Measurements from ENCODE around the gene SELL. TPM values are rescaled to one million over a fixed set of nuclear protein-coding genes. Genes with fewer than 3 reads are reported as not detected.

Gene SELL
- total and polyA plus RNA-seq, 10 of the 15 experiments (the other 5 are each of a cell fraction or from before 2014, with no cell fraction given) = 31.8 to 66.0 (median 50.9) TPM

- in situ Hi-C loops (cut with MboI) (no loop called here), intact Hi-C loops (cut with micrococcal nuclease; ENCODE audit: unreplicated experiment) (no loop called here)
- POLR2A ChIA-PET = no interaction called here
- H3K9me3 ChIP-seq (replicated peaks; ENCODE audit: control insufficient read depth, insufficient read depth, low read length) = no peaks in the 10 kb centered on the region; the same call in 1 of the 3 replicates
- H3K9ac ChIP-seq (ENCODE audit: control insufficient read depth, insufficient read depth, low read length) = no peak overlapping the region
- H3K4me2 ChIP-seq (ENCODE audit: control insufficient read depth, insufficient read depth) = no peak overlapping the region
- H4K20me1 ChIP-seq (ENCODE audit: control insufficient read depth, insufficient read depth) = no peaks in the 10 kb centered on the region
- CTCF ChIA-PET = interaction anchor here (1.8 kb wide), 1 partner anchor 11 kb away, joined by 8 read pairs; no protein-coding TSS in a partner anchor
- H3K27ac ChIP-seq (ENCODE audit: control insufficient read depth, insufficient read depth) = no peak overlapping the region
- TF ChIP-seq BMI1 (IDR thresholded peaks at IDR 0.05; ENCODE audit: borderline replicate concordance) (no peak), SP1 (IDR thresholded peaks at IDR 0.05; ENCODE audit: low read depth, low read length) (no peak), NR2C2 (IDR thresholded peaks at IDR 0.05; ENCODE audit: borderline replicate concordance, control insufficient read depth, insufficient read length, low read depth) (no peak), STAT3 (IDR thresholded peaks at IDR 0.05; ENCODE audit: low read depth, low read length) (no peak), NR2F1 (conservative IDR thresholded peaks at IDR 0.05) (no peak), CHD2 (IDR thresholded peaks at IDR 0.05; ENCODE audit: borderline replicate concordance, low read depth, low read length) (no peak), E2F8 (IDR thresholded peaks at IDR 0.05; ENCODE audit: low read depth, partially characterized antibody) (no peak), ZNF207 (IDR thresholded peaks at IDR 0.05; ENCODE audit: borderline replicate concordance) (no peak), REST (IDR thresholded peaks at IDR 0.05; ENCODE audit: low read depth, low read length) (no peak), JUNB (IDR thresholded peaks at IDR 0.05) (no peak), POU2F2 (IDR thresholded peaks at IDR 0.05; ENCODE audit: borderline replicate concordance, low read depth, low read length) (no peak)
- TF ChIP-seq, protein P1, sequence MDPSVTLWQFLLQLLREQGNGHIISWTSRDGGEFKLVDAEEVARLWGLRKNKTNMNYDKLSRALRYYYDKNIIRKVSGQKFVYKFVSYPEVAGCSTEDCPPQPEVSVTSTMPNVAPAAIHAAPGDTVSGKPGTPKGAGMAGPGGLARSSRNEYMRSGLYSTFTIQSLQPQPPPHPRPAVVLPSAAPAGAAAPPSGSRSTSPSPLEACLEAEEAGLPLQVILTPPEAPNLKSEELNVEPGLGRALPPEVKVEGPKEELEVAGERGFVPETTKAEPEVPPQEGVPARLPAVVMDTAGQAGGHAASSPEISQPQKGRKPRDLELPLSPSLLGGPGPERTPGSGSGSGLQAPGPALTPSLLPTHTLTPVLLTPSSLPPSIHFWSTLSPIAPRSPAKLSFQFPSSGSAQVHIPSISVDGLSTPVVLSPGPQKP (IDR thresholded peaks at IDR 0.05; ENCODE audit: low read depth, low read length) = no peak
- TF ChIP-seq, protein P2, sequence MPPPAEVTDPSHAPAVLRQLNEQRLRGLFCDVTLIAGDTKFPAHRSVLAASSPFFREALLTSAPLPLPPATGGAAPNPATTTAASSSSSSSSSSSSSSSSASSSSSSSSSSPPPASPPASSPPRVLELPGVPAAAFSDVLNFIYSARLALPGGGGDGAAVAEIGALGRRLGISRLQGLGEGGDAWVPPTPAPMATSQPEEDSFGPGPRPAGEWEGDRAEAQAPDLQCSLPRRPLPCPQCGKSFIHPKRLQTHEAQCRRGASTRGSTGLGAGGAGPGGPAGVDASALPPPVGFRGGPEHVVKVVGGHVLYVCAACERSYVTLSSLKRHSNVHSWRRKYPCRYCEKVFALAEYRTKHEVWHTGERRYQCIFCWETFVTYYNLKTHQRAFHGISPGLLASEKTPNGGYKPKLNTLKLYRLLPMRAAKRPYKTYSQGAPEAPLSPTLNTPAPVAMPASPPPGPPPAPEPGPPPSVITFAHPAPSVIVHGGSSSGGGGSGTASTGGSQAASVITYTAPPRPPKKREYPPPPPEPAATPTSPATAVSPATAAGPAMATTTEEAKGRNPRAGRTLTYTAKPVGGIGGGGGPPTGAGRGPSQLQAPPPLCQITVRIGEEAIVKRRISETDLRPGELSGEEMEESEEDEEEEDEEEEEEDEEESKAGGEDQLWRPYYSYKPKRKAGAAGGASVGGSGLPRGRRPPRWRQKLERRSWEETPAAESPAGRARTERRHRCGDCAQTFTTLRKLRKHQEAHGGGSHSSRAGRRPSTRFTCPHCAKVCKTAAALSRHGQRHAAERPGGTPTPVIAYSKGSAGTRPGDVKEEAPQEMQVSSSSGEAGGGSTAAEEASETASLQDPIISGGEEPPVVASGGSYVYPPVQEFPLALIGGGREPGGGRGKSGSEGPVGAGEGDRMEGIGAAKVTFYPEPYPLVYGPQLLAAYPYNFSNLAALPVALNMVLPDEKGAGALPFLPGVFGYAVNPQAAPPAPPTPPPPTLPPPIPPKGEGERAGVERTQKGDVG (CRISPR knock-in tag; IDR thresholded peaks at IDR 0.05) = no peak
- peak overlapping the region; percentile 37; the same call in 1 of the 2 replicates for H2AFZ ChIP-seq (ENCODE audit: control insufficient read depth, low read depth, low read length)
- SMC1A ChIA-PET (ENCODE audit: uncharacterized antibody, unreplicated experiment) = interaction anchor here (1.0 to 1.1 kb wide), 2 partner anchors 9 to 26 kb away, joined by 3 read pairs; no protein-coding TSS in a partner anchor
- RAD21 ChIA-PET (ENCODE audit: unreplicated experiment) = no interaction called here
- no peaks in the 10 kb centered on the region for H3K36me3 ChIP-seq (ENCODE audit: control insufficient read depth in 2 of 2, insufficient read depth in 2 of 2, low read length in 1 of 2)
- H3K27me3 ChIP-seq (replicated peaks in 1 of 2; ENCODE audit: control insufficient read depth in 2 of 2, insufficient read depth in 2 of 2, low read length in 1 of 2) = no peaks in the 10 kb centered on the region
- H3K4me3 ChIP-seq = no peak overlapping the region
- WGBS (ENCODE audit: insufficient coverage, insufficient replicate concordance, low lambda C conversion rate, missing lambda C conversion rate) = 17% methylated on average over 3 of the region's 3 CpGs
- no TSS peak for BruUV-seq (replicated peaks)
- H3K79me2 ChIP-seq (ENCODE audit: control insufficient read depth, insufficient read depth, low read length) = no peaks in the 10 kb centered on the region
- H3K4me1 ChIP-seq (ENCODE audit: control insufficient read depth, insufficient read depth, low read length) = no peaks in the 10 kb centered on the region; the same call in 1 of the 2 replicates
- DNase-seq (ENCODE audit: low read depth, low spot score) (no peak), ATAC-seq (no peak), FAIRE-seq (no peak)
Observed at GRCh38 chr1:169670836-169671235, 40.6 kb downstream of the SELL start.

All from GM12878 (cell line).